HG03469 (cell line): ENCODE results near the gene TKFC.

Experiments
- ATAC-seq: cut with Tn5 transposase; IDR thresholded peaks from one replicate; pipeline ENCODE4 v1.9.1; 2021; ENCODE audit warnings: mild to moderate bottlenecking, moderate library complexity, moderate number of reproducible peaks; ENCODE audit not compliant: unreplicated experiment

Gene TKFC, protein sequence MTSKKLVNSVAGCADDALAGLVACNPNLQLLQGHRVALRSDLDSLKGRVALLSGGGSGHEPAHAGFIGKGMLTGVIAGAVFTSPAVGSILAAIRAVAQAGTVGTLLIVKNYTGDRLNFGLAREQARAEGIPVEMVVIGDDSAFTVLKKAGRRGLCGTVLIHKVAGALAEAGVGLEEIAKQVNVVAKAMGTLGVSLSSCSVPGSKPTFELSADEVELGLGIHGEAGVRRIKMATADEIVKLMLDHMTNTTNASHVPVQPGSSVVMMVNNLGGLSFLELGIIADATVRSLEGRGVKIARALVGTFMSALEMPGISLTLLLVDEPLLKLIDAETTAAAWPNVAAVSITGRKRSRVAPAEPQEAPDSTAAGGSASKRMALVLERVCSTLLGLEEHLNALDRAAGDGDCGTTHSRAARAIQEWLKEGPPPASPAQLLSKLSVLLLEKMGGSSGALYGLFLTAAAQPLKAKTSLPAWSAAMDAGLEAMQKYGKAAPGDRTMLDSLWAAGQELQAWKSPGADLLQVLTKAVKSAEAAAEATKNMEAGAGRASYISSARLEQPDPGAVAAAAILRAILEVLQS

DNA sequence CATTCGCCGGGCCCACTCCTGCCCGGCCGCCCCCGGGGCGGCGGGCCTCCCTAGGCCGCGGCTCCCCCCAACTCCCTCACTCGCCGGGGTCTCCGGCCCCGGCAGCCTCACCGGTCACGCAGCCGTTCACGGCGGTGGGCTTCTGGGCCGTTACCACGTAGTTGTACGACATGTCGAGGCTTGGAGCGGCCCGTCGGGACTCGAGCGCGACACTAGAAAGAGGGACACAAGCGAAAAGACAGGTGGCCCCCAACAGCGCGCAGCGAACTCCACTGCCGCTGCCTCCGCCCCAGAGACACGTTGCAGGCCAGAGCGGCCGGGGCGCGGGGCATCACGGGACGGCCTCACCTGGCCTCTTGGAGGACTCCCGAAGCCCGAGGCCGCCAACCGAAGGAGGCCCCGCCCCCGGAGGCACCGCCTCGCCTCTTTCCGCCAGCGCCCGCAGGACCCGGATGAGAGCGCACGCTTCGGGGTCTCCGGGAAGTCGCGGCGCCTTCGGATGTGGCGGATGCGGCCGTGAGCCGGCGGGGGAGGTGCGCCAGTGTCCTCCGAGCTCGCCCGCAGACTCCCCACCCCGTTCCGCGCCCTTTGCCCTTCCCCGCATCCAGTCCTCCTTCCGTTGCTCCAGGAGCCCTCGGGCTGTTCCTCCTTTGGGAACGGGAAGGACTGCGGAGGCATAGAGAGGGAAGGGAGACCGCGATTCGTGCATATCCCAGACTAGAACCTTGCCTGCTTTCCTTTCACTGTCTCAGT, at the start of gene TKFC, which contains the start of gene DDB1:
Gene TKFC (plus strand): TSS at position 432 of the 753 bp plus-strand sequence. CDS start 1,501 bp downstream, outside the sequence.
Gene DDB1 (minus strand): TSS at position 309 of the 753 bp plus-strand sequence. CDS start 137 bp downstream, at position 172.
- peak; percentile 77 for ATAC-seq

DNA sequence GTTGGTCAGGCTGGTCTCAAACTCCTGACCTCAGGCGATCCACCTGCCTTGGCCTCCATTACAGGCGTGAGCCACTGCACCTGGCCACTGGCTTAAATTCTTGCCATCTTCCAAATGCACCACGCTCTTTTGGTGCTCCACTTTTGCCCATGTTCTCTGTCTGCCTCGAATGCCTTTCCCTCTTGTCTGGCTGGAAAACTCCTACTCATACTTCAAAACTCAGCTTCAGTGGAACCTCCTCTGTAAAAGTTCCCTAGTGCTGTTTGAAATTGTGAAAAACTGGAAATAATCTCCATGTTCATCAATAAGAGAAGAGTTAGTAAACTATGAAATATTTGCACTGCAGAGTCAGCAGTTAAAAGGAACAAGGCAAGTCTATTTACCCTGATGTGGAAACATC, 49.4 kb upstream of the TKFC start:
- ATAC-seq = no peak

GRCh38 chr11:61287338-61287977, 45.6 kb upstream of the TKFC start:
- ATAC-seq = no peak

GRCh38 chr11:61290905-61291690, 41.9 kb upstream of the TKFC start:
- ATAC-seq = no peak

DNA sequence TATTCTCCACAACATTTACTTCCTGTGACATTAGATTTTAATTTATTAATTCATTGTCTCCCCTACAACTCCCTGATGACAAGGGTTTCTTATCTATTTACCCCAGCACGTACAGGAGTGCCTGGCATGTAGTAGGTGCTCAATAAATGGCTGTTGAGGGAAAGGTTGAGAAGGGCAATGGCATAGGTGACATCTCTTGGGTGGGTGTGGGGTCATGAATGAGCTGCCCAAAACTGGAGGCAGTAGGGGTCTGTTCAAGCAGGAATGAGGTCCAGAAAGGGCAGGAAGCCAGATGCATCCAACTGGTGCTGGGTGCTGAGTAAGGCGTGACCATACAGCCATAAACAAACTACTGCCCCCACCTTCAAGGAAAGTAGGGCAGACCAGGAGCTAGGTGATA, 40.7 kb upstream of the TKFC start:
- ATAC-seq = no peak

DNA sequence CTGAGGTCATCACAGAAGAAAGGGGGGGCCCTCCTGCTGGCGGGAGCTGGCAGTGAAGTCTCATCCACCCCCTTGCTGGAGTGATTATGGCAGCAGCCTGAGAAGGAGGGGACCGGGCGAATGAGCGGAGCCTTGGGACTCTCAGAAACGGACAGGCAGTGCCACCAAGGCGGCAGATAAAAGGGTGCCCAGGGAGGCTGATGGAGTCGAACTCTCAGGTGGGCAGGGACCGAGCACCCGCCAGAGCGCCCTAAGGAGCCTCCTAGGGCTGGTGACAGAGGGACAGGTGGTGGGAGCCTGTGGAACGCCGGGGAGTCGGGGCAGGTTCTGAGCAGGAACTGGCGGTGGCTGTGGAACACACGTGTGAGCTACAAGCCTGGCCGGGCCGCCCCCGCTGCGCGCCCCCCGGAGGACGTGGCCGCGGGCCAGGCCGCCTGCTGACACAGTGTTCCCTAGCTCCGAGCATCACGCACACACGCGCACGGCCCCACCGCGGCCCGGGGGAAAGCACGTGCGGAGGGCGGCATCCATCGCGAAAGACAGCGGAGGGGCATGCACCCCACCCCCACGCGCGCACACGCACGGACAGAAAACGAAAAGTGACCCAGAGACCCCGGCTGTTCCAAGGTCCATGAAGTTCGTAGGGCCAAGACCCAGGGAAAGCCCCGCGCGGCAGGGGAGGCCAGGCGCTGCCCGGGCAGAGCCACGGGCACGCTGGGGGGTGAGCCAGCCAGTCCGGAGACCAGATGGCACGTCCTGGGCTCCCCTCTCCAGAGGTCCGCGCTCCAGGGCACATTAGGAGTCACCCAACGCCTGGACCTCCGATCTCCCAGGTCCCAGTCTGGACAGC, 38.9 kb upstream of the TKFC start:
- no peak for ATAC-seq

DNA sequence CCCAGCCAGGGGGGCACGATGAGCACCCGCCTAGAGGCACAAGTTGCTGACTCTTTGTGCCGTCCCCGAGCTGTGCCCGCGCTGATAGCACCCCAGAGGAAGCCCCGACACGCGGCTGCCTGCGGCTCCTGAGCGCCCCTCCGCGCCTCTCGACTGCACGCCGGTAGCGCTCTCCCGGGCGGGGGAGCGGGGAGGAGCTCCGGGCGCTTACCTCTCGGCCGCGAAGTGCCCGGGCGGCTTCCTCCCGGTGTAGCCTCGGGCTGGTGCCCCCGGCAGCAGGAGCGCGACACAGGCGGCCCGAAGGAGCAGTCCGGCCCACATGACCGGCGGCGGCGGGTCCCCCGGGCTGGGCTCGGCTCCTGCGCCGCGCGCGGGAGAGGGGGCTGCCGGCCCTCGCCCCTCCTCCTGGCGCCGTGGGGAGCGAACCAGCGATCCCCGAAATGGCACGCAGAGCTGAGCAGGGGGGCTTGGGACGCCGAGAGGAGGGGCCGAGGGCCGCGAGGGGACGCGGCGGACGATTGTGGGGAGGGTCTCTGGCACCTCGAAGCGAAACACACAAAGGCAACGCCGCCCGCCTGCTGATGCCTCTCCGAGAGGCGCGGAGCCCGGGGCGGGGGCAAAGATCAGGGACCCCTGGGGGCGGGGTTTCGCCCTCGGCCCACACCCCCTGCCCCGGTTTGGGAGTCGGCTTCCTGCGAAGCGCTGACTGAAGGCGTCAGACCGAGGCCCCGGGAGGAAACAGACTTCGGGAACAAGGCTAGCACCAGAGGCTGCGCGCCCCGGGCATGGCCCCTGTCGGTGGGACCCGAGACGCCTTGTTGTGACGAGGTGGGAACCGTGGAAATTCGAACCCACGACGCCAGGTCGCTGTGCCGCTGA, 38.1 kb upstream of the TKFC start, which contains the start of gene VWCE:
Gene VWCE (minus strand): TSS at position 600 of the 879 bp plus-strand sequence. CDS start 279 bp downstream, at position 321.
- no peak for ATAC-seq

DNA sequence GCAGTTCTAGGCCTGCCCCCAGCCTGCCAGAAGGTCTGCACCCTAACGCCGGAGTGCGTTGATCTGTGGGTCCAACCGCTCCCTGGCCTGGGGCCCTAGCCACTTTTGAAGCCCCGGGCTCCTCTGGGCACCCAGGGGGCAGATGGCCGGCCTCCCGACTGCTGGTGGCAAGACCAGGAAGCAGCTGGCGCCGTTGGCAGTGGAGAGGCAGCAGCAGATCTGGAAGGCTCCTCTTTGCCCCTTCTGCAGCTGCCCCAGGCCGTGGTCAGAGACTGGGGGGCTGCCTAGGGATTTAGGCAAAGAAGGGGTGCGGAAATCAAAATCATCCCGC, 37.5 kb upstream of the TKFC start:
- ATAC-seq = no peak

DNA sequence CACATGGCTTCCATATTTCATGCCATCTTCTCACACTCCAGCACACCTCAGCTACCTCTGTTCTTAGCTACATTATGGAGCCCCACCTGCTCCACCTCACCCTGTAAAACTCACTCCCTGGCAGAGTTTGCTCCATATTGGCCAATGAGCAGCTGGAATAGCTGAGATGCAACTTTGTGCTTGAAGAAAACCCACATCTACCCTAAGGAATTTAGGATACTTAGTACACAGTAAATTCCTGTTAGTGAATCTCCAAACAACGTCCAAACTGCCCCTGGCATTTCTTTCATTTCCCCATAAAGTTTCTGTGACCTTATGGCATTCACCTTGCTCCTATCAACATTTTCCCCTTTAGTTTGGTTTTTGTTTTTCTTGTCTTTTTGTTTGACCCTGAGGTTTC, 35.7 kb upstream of the TKFC start:
- no peak for ATAC-seq

DNA sequence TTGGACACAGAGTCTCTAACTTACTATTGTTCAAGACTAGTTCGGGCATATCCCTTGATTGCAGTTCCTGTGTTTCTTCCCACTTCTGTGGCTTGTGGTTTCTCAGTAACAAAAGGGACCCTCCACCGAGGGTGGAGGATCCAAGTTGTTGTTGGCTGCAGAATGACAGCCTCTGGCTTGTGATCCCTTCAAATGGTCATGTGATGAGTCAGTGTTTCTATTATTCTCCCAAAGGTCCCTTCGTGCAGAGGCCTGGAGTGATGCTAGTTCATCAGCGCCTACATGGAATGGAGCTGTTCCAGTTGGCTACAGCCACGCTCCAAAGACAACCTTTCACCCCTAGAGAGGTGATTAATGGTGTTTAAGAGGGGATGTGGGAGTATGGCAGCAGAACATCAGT, 35.3 kb upstream of the TKFC start:
- no peak for ATAC-seq

DNA sequence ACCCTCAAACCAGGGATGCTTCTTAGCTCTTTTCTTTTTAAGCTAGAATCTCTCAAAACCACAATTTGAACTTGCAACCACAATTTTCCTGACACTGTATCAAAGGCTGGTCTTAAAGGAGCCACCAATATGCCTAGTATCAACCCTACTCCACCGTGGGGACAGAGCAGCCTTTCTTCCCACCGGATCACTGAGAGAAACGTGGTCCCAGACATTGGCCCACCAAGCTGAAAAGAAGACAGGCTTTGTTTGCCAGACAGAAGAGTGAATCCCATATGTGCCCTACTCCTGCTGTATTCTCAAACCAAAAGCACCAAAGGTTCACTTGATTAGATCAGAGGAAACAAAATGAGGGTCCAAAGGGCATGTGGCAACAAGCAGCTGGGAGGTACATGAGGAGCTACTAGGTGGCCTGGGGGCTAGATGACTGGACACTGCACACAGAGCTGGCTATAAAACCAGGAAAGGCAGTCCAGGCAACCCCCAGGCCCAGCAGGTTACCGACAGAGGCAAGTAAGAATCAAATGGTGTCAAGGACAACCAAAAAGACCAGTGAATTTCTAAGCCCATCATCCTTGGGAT, 34.3 kb upstream of the TKFC start:
- ATAC-seq = no peak

- ATAC-seq = no peak
Measured at GRCh38 chr11:61302550-61302949, 30.5 kb upstream of the TKFC start.

- ATAC-seq = no peak
Measured at GRCh38 chr11:61303725-61304124, 29.3 kb upstream of the TKFC start.

DNA sequence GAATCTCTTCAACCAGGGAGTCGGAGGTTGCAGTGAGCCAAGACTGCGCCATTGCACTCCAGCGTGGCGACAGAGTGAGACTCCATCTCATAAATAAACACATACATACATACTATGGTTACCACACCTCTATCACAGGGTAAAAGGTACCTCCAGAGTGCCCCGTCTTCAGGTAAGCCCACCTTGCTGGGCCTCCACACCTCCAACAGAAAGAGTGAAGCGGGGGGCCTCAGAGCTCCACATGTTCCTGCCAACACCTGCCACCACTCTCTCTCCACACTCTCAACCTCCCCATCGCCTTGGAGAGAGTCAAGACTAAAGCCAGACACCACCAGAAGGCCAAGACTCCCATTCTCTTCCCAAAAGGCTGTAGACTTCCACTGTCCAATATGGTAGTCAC, 27.6 kb upstream of the TKFC start:
- ATAC-seq = no peak

DNA sequence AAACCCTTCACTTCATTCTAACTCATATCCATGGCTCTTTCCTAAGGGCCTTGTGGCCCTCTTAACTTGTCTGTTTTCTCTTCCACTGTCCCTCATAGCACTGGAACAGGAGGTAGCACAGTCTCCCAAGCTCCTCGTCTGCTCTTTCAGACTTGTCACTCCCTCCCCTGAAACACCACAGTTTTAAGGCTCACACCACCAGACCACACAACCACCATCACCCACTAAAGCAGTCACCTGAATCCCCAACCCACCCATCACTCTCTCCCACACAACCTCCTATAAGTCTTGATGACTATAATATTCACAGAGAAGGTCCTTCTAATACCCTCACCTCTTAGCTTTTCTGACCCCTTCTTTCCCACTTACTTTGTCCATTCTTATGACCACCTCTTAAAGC, 26.8 kb upstream of the TKFC start:
- ATAC-seq = no peak

DNA sequence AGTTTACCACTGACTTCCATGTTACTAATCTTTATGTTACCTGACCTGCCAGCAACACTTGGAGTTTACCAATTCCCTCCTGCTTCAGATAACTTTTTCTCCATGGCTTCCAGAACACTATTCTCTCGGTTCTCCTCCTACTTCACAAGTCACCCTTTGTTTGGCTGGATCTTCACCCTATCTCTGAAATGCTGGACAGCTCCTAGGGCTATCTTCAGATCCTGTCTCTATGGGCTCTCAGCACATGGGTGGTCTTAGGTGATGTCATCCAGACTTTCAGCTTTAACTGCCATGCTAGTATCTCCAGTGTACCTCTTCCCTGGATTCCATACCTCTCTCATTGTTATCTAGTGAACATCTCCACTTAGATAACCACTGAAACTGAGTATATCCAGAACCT, 25.7 kb upstream of the TKFC start:
- no peak for ATAC-seq

DNA sequence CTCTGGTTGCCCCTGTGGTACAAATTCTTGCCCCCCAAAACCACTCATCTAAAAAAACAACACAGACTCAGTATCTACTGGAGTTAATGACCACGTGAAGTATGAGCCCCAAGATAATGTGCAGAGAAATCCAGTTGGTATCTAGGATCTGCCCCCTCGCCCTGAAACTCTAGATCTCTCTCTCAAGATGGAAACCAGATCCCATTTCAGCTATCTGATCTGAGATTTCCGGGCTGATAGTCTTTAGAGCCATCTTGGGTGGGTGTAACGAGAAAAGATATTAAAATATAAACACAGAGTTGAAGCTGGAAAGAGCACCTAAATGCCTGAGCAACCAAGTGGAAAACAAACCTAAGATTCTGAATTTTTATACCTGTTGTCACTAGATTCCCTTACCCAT, 23.9 kb upstream of the TKFC start:
- ATAC-seq = no peak

- ATAC-seq = no peak
Measured at GRCh38 chr11:61309739-61310138, 23.3 kb upstream of the TKFC start.
